A673 (cell line): ENCODE data around the gene RPL28. TPM values are rescaled to one million over a fixed set of nuclear protein-coding genes. Genes with fewer than 3 reads are reported as not detected.

ENCODE experiments used
- BruUV-seq: library from RNA; stranded (reverse); fragments of 400-500 nt; replicated peaks from 2 replicates; lab custom pipeline; 2021; lab: Mats Ljungman, UMichigan
- CTCF ChIA-PET: fragments of 300-600 bp; sonication (Branson Sonifier 250); formaldehyde crosslinking; loops from one replicate; lab custom pipeline; 2022; ENCODE audit warnings: antibody characterized with exemption; lab: Charles Lee
- POLR2A ChIA-PET: fragments of 300-600 bp; sonication (Branson Sonifier 250); formaldehyde crosslinking; loops from one replicate; lab custom pipeline; 2022; ENCODE audit warnings: antibody characterized with exemption; ENCODE audit not compliant: low non-redundant PET; lab: Charles Lee
- DNase-seq: peaks from one replicate; pipeline ENCODE4 v3.0.0-alpha.2; 2015; ENCODE audit warnings: low spot score
- H3K27ac ChIP-seq: fragments of 200-600 bp; sonication (generic); 2 replicates; pipeline ENCODE4 v1.5.1; 2016; ENCODE audit warnings: mixed run types, low read depth, mild to moderate bottlenecking, mixed read lengths, antibody characterized with exemption, low read length; ENCODE audit not compliant: poor library complexity, severe bottlenecking
- H3K27me3 ChIP-seq: fragments of 200-600 bp; sonication (generic); replicated peaks from 2 replicates; pipeline ENCODE4 v1.6.1; 2017; ENCODE audit warnings: mixed run types, low read depth, mild to moderate bottlenecking, mixed read lengths, antibody characterized with exemption, low read length; ENCODE audit not compliant: insufficient read depth, poor library complexity
- H3K36me3 ChIP-seq: fragments of 200-600 bp; sonication (generic); 2 replicates; pipeline ENCODE4 v1.6.1; 2016; ENCODE audit warnings: mixed run types, mild to moderate bottlenecking, mixed read lengths, antibody characterized with exemption, low read length; ENCODE audit not compliant: insufficient read depth, poor library complexity, severe bottlenecking
- H3K4me1 ChIP-seq: fragments of 200-600 bp; sonication (generic); 2 replicates; pipeline ENCODE4 v1.6.1; 2017; ENCODE audit warnings: mixed run types, mild to moderate bottlenecking, mixed read lengths, antibody characterized with exemption, low read length; ENCODE audit not compliant: insufficient read depth, poor library complexity, severe bottlenecking
- H3K4me3 ChIP-seq: fragments of 200-600 bp; sonication (generic); 2 replicates; pipeline ENCODE4 v1.5.1; 2016; ENCODE audit warnings: low read depth, mixed run types, mild to moderate bottlenecking, mixed read lengths, low read length; ENCODE audit not compliant: poor library complexity, severe bottlenecking
- H3K9me3 ChIP-seq: fragments of 200-600 bp; sonication (generic); 2 replicates; pipeline ENCODE4 v1.6.1; 2016; ENCODE audit warnings: mixed run types, low read depth, mild to moderate bottlenecking, mixed read lengths, antibody characterized with exemption, low read length; ENCODE audit not compliant: poor library complexity, severe bottlenecking
- CTCF ChIP-seq: fragments of 300-800, 200-600 bp; sonication (generic); conservative IDR thresholded peaks from 2 replicates; pipeline ENCODE4 v1.5.1; 2017; ENCODE audit warnings: low read depth, mild to moderate bottlenecking, antibody characterized with exemption, low read length, moderate library complexity, mixed read lengths
- EZH2 ChIP-seq: fragments of 200-600 bp; sonication (generic); IDR thresholded peaks from 2 replicates; pipeline ENCODE4 v1.6.1; 2017; ENCODE audit warnings: borderline replicate concordance, low read depth, mild to moderate bottlenecking, mixed read lengths, antibody characterized with exemption, low read length; ENCODE audit not compliant: poor library complexity, severe bottlenecking
- intact Hi-C: fragments of 100-400 bp; cut with micrococcal nuclease; formaldehyde crosslinking; loops from one replicate; pipeline ENCODE4 v1.10.0; 2022; ENCODE audit not compliant: unreplicated experiment
- total RNA-seq: library from RNA; stranded (reverse); gene quantifications from 2 replicates; pipeline ENCODE4 v1.2.3, GENCODE V29; 2021

The RPL28 gene
- total RNA-seq, 1 experiment from 2014 or later: 1,380 TPM

- H3K36me3 ChIP-seq: peaks cover 7% of the 10 kb centered on the region
- DNase-seq: no peak
- no peaks in the 10 kb centered on the region for H3K27me3 ChIP-seq
- H3K27ac ChIP-seq: no peak overlapping the region
- ChIA-PET POLR2A (no interaction called here), CTCF (no interaction called here)
- H3K4me3 ChIP-seq: no peak overlapping the region
- no peak for TF ChIP-seq CTCF
- TF ChIP-seq EZH2: no peak
- intact Hi-C loops: loop anchor here (10.0 kb wide), 1 partner anchor 77 kb away; no protein-coding TSS in a partner anchor
- no TSS peak for BruUV-seq
- H3K9me3 ChIP-seq: no peaks in the 10 kb centered on the region
- peaks cover 10% of the 10 kb centered on the region for H3K4me1 ChIP-seq
Measured at GRCh38 chr19:55382013-55382412, 3.7 kb upstream of the RPL28 start.

- no peak for DNase-seq
- Histone ChIP-seq H3K4me1 (peaks cover 14% of the 10 kb centered on the region), H3K4me3 (no peak overlapping the region), H3K27me3 (no peaks in the 10 kb centered on the region), H3K9me3 (no peaks in the 10 kb centered on the region), H3K36me3 (peaks cover 13% of the 10 kb centered on the region), H3K27ac (no peak overlapping the region)
- no peak for TF ChIP-seq EZH2
- no peak for TF ChIP-seq CTCF
- ChIA-PET POLR2A (no interaction called here), CTCF (no interaction called here)
- intact Hi-C loops: loop anchor here (10.0 kb wide), 1 partner anchor 78 kb away; no protein-coding TSS in a partner anchor
- BruUV-seq: no TSS peak
Measured at GRCh38 chr19:55382522-55383054, 3.1 kb upstream of the RPL28 start.

GRCh38 chr19:55383279-55384130 lies 2.2 kb upstream of the RPL28 start:
- Histone ChIP-seq H3K9me3 (no peaks in the 10 kb centered on the region), H3K36me3 (peaks cover 22% of the 10 kb centered on the region), H3K27ac (peak overlapping the region; percentile 88), H3K4me1 (peaks cover 19% of the 10 kb centered on the region), H3K27me3 (no peaks in the 10 kb centered on the region), H3K4me3 (peak overlapping the region; percentile 98)
- DNase-seq: peak; percentile 73
- intact Hi-C loops: loop anchor here (10.0 kb wide), 1 partner anchor 79 kb away; no protein-coding TSS in a partner anchor
- BruUV-seq: no TSS peak
- POLR2A ChIA-PET: interaction anchor here (0.5 kb wide), 1 partner anchor 76 kb away, joined by 3 read pairs; no protein-coding TSS in a partner anchor
- no peak for TF ChIP-seq EZH2
- 0 out of 2 replicates have a peak, but pooled peaks have one; percentile 19 for TF ChIP-seq CTCF
- CTCF ChIA-PET: interaction anchor here (1.0 kb wide), 1 partner anchor 120 kb away, joined by 3 read pairs; no protein-coding TSS in a partner anchor
